AG04450 (cell line): ENCODE results near the gene TPST1. TPM values are rescaled to one million over a fixed set of nuclear protein-coding genes. Genes with fewer than 3 reads are reported as not detected.
"Not testable (repeated sequence)": the region's sequence is repeated elsewhere in the genome, so short reads cannot be mapped to it uniquely, and the experiment has no call there.

Experiments
- CTCF ChIA-PET: fragments of 300-600, 350-600 bp; formaldehyde crosslinking; extraction: SDS; loops from one replicate; lab custom pipeline; 2022; ENCODE audit warnings: antibody characterized with exemption, inconsistent platforms; lab: Charles Lee
- POLR2A ChIA-PET: fragments of 350-600 bp; formaldehyde crosslinking; extraction: SDS; loops from one replicate; lab custom pipeline; 2021; ENCODE audit warnings: antibody characterized with exemption, inconsistent platforms; lab: Yijun Ruan, JAX
- DNase-seq: peaks from one replicate; pipeline ENCODE4 v3.0.0-alpha.2; 2011; ENCODE audit warnings: low read depth, low spot score
- H3K27ac ChIP-seq: one replicate; pipeline ENCODE4 v1.5.1; 2012; ENCODE audit warnings: low read depth, low read length, control low read depth
- H3K27me3 ChIP-seq: one replicate; pipeline ENCODE4 v1.6.0; 2012; ENCODE audit warnings: low read length; ENCODE audit not compliant: control insufficient read depth, insufficient read depth
- H3K4me3 ChIP-seq: 2 replicates; pipeline ENCODE4 v1.5.1; 2011; ENCODE audit warnings: mild to moderate bottlenecking, low read depth, low read length, control low read depth
- H3K9me3 ChIP-seq: 2 replicates; pipeline ENCODE4 v1.5.1; 2012; ENCODE audit warnings: low read length; ENCODE audit not compliant: control insufficient read depth, insufficient read depth
- polyA plus RNA-seq: library from polyadenylated mRNA; depleted of rRNA; stranded (reverse); fragments of >200 nt; gene quantifications from 2 replicates; pipeline ENCODE4 v1.2.3, GENCODE V29; 2011
- TF ChIP-seq, protein P1 (sequence below): IDR thresholded peaks from 2 replicates; pipeline ENCODE4 v1.5.1; 2011; ENCODE audit warnings: low read depth, low read length, control low read depth, inconsistent platforms

Gene TPST1
- polyA plus RNA-seq, 1 experiment = 129 TPM

DNA sequence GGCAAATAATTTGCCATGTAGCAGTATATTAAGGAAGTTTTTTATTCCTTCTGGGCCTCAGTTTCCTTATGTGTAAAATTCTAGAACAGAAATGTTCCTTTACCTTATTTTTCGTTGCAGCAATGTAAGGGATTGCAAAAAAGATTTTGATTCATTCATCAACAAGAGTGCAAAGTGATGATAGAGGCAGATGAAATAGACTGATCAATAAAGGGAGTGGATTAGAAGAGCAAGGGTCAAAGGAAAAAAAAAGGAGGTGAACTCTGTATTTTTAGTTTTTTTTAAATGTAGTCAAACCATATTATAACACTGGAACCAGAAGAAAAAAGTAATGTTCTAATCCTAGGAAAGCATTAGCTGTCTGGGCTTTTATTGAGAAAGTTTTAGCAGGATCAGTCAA, 14.7 kb downstream of the TPST1 start:
- Histone ChIP-seq H3K9me3 (no peaks in the 10 kb centered on the region; the same call in 1 of the 2 replicates), H3K27me3 (no peaks in the 10 kb centered on the region), H3K4me3 (no peak overlapping the region), H3K27ac (no peak overlapping the region)
- ChIA-PET POLR2A (no interaction called here), CTCF (no interaction called here)
- no peak for DNase-seq
- TF ChIP-seq, protein P1, sequence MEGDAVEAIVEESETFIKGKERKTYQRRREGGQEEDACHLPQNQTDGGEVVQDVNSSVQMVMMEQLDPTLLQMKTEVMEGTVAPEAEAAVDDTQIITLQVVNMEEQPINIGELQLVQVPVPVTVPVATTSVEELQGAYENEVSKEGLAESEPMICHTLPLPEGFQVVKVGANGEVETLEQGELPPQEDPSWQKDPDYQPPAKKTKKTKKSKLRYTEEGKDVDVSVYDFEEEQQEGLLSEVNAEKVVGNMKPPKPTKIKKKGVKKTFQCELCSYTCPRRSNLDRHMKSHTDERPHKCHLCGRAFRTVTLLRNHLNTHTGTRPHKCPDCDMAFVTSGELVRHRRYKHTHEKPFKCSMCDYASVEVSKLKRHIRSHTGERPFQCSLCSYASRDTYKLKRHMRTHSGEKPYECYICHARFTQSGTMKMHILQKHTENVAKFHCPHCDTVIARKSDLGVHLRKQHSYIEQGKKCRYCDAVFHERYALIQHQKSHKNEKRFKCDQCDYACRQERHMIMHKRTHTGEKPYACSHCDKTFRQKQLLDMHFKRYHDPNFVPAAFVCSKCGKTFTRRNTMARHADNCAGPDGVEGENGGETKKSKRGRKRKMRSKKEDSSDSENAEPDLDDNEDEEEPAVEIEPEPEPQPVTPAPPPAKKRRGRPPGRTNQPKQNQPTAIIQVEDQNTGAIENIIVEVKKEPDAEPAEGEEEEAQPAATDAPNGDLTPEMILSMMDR = no peak

DNA sequence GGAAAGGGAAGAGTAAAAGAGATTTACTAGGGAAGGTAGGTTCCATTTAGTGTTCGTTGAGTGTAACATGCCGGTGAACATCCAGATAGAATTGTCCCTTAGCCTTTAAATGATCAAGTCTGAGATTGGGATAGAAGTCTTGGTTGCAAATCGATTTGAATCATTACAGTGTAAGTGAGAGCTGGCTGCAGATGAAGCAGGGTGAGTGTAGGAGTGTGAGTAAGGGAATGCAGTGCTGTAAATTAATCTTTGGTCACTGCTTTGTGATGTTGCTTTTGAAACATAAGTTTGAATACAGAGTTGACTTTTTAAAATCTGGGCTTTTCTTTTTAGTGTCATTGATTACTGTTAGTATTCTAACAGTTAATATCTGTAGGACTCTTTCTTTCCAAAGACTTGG, 16.3 kb downstream of the TPST1 start:
- H3K27me3 ChIP-seq = no peaks in the 10 kb centered on the region
- TF ChIP-seq, protein P1 = no peak
- H3K27ac ChIP-seq = no peak overlapping the region
- ChIA-PET POLR2A (no interaction called here), CTCF (no interaction called here)
- no peaks in the 10 kb centered on the region for H3K9me3 ChIP-seq
- no peak overlapping the region for H3K4me3 ChIP-seq
- DNase-seq = no peak

DNA sequence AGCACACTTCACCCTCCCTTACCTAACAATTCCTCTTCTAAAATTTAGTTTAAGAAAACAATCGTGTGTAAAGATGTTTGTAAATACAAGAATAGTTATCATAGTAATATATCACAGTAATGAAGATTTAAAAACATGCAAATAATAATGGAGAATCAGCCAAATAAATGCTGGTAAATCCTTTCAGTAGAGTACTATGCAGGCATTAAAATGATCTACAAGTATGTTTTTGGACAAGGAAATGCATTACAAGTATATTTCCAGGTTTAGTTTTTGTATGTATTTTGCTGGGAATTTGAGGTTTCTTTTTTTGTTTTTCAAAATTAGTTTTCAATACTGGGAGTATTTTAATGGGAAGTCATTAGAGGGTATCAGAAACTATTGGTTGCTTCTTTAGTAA, 22.7 kb downstream of the TPST1 start:
- no peak for DNase-seq
- CTCF ChIA-PET = no interaction called here
- TF ChIP-seq, protein P1 = no peak
- Histone ChIP-seq H3K9me3 (peaks cover 12% of the 10 kb centered on the region), H3K27me3 (no peaks in the 10 kb centered on the region), H3K27ac (no peak overlapping the region), H3K4me3 (no peak overlapping the region)
- POLR2A ChIA-PET = no interaction called here

DNA sequence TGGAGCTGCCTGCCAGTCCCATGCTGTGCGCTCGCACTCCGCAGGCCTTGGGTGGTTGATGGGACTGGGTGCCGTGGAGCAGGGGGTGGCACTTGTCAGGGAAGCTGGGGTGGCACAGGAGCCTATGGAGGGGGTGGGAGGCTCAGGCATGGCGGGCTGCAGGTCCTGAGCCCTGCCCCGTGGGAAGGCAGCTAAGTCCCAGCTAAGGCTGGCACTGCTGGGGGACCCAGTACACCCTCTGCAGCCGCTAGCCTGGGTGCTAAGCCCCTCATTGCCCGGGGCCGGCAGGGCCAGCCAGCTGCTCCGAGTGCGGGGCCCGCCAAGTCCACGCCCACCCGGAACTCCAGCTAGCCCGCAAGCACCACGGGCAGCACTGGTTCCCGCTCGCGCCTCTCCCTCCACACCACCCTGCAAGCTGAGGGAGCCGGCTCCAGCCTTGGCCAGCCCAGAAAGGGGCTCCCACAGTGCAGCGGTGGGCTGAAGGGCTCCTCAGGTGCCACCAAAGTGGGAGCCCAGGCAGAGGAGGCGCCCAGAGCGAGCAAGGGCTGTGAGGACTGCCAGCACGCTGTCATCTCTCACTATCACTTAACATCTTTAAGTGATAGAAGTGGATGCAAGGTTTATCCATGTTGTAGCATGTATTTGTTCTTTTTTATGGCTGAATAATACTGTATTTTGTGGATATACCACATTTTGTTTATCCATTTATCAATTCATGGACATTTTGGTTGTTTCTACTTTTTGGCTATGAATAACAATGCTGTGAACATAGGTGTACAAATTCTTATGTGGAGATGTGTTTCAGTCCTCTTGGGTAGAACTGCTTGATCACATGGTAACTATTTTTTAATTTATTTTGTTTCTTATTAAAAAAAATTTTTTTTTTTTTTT, 26.4 kb downstream of the TPST1 start:
- CTCF ChIA-PET, H3K27ac ChIP-seq, H3K4me3 ChIP-seq, POLR2A ChIA-PET, H3K27me3 ChIP-seq, DNase-seq: not testable (repeated sequence)
- peaks cover 12% of the 10 kb centered on the region for H3K9me3 ChIP-seq

DNA sequence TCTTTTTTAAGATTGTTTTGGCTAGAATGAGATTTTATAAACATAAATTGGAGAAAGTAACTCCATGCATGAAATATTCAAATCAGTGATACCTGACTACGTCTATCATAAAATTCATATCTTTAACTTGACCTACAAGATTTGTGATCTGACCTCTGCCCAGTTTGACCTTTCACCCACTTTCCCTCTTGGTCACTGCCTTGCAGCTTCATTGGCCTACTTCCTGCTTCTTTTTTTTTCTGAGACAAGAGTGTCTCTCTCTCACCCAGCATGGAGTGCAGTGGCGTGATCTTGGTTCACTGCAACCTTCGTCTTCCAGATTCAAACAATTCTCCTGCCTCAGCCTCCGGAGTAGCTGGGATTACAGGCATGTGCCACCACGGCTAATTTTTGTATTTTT, 28.5 kb downstream of the TPST1 start:
- no peak overlapping the region for H3K27ac ChIP-seq
- ChIA-PET POLR2A (no interaction called here), CTCF (no interaction called here)
- no peaks in the 10 kb centered on the region for H3K27me3 ChIP-seq
- TF ChIP-seq, protein P1 = no peak
- peaks cover 12% of the 10 kb centered on the region for H3K9me3 ChIP-seq
- DNase-seq = no peak
- H3K4me3 ChIP-seq = no peak overlapping the region
